A673 (cell line): ENCODE measurements around the gene FGF21.

Experiments used
- EZH2 ChIP-seq: fragments of 200-600 bp; sonication (generic); IDR thresholded peaks from 2 replicates; pipeline ENCODE4 v1.6.1; 2017; ENCODE audit warnings: borderline replicate concordance, low read depth, mild to moderate bottlenecking, mixed read lengths, antibody characterized with exemption, low read length; ENCODE audit not compliant: poor library complexity, severe bottlenecking
- TF ChIP-seq, protein P1 (sequence below): fragments of 300-800, 200-600 bp; sonication (generic); conservative IDR thresholded peaks from 2 replicates; pipeline ENCODE4 v1.5.1; 2017; ENCODE audit warnings: low read depth, mild to moderate bottlenecking, antibody characterized with exemption, low read length, moderate library complexity, mixed read lengths

DNA sequence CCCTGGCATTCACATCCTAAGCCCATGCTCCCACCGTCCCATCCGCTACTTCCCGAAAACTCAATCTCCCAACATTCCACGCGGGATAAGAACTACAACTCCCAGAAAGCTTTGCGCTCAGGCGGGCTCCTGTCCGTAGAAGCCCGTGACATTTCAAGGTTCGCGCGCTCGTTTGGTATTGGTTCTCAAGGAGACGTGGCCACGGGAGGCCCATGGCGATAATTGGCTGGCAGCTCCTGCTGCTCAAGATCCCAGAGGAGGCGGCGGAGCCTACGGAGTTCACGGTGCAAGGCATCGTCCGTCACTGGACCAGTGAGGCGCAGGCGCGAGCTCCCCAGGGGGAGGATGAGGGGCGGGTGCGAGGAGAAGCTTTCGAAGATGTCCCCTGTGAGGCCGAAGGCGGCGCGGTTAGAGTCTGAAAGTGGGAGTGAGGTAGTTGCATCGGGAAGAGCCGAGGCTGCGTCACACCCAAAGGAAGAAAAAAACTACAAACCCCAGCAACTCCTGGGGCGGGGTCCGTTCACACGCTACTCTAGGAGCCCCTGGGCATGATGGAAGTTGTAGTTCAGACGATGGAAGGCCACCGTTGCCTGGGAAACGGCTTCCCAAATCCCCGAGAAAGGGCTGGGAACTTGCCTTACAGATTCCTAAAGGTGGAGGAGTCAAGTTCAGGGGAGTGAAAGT lies 34.6 kb upstream of the FGF21 start:
- TF ChIP-seq, protein P1, sequence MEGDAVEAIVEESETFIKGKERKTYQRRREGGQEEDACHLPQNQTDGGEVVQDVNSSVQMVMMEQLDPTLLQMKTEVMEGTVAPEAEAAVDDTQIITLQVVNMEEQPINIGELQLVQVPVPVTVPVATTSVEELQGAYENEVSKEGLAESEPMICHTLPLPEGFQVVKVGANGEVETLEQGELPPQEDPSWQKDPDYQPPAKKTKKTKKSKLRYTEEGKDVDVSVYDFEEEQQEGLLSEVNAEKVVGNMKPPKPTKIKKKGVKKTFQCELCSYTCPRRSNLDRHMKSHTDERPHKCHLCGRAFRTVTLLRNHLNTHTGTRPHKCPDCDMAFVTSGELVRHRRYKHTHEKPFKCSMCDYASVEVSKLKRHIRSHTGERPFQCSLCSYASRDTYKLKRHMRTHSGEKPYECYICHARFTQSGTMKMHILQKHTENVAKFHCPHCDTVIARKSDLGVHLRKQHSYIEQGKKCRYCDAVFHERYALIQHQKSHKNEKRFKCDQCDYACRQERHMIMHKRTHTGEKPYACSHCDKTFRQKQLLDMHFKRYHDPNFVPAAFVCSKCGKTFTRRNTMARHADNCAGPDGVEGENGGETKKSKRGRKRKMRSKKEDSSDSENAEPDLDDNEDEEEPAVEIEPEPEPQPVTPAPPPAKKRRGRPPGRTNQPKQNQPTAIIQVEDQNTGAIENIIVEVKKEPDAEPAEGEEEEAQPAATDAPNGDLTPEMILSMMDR: no peak
- TF ChIP-seq EZH2: no peak
